Left renal pelvis (tissue), 4 donors: ENCODE measurements around the gene CISH. TPM values are rescaled to one million over a fixed set of nuclear protein-coding genes. Genes with fewer than 3 reads are reported as not detected.
A peak's percentile ranks its signal among the peaks of the same experiment; 100 is the strongest.

Experiments used
- DNase-seq, 4 donors: peaks; one replicate each; pipeline ENCODE4 v3.0.0-alpha.2; 2013; ENCODE audit warnings: low read depth in 4 of 4, low spot score in 3 of 4
- polyA plus RNA-seq, 4 donors: library from polyadenylated mRNA; unstranded; fragments of 120-200 nt; gene quantifications; one replicate each; pipeline ENCODE4 v1.2.1, GENCODE V29; 2013; ENCODE audit not compliant: insufficient read length in 4 of 4

Gene CISH
- polyA plus RNA-seq, 4 donors: 26.8 to 33.6 (median 31.0) TPM

DNA sequence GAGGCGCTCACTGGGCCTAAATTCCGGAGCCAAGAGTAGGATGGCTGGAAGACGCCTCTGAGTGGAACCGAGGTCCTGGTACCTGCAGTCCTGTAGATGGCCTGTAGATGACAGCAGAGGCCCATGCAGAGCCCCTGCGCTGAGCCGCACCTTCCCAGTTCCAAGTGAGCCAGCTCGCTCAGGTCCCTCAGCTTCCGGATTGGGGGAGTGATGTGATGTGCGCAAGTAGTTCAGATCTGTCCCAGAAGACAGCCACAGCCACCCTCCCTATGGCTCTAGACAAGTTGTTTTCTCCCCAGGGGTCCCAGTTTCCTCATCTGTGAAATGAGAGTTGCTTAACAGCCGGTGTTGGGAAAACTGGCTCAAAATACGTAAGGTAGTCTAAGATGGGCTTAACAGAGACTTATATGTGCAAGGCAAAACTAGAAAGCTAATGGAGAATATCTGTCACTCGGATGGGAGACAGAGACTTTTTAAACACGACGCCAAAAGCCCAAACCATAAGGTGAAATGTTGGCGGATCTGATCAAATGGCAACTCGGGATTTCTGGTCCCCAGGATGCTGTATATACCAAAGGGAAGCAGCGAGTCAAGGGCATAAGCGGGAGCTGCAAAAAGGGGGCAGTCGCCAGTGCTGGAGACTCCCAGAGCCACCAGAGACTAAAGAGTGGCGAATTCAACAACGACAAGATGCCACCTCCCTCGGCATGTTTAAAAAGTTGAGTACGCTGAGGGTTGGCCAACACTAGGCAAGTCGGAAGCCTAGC lies 4.6 kb upstream of the CISH start:
- peak in 1 of 4 donors; percentile 58 for DNase-seq

DNA sequence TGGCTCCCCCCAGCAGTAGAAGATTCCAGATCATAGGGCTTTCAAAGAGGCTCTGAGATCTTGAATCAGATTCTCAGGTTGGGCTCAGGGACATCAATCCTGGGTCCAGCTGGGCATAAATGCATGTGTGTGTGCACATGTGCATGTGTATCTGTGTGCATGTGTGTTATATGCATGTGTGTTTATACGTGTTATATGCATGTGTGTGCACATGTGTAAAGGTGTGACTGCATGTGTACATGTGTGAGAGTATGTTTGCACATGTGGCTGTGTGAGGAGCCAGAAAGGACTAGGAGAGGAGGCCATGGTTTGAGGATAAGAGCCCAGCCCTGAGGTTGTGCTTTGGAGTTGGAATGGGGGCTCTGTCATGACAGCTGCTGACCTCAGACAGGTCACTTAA lies 3.6 kb upstream of the CISH start:
- no peak for DNase-seq

DNA sequence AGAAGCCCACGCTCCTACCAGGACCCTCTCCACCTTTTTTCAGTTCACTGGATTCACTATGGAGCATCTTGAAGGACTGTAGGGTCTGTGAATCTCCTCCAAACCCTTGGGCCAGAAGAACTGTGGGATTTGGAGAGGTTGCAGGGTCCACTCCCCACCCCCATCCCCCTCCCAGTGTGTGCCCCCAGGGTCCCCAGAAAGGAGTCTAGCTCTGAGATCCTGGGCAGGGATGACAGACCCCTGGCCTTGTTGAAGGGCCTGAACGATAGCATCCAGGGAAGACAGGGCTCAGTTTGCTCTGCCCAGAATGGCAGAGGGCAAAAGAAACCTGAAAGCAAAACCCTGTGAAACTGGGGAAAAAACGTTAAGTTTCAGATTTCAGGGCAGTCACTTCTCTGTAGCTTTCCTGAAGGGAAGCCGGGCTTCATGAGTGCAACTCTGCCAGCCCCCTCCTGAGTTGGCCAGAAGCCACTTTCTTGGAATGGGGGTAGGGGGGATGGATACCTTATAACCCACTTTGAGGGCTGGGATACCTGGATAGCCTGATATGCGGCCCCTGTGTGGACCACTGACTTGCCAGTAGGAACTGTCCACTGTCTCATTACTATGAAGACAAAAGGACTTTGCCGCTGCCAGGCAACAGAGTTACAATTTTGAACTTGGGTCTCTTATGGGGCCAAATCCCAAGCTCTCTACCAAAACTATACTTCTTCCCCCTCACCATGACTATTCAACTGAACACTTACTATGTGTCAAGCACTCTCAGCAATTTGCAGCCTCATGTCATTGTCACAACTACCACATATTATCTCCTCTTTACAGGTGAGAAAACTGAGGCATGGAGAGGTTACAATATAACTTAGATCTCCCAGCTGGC lies 1.6 kb upstream of the CISH start:
- DNase-seq: no peak

DNA sequence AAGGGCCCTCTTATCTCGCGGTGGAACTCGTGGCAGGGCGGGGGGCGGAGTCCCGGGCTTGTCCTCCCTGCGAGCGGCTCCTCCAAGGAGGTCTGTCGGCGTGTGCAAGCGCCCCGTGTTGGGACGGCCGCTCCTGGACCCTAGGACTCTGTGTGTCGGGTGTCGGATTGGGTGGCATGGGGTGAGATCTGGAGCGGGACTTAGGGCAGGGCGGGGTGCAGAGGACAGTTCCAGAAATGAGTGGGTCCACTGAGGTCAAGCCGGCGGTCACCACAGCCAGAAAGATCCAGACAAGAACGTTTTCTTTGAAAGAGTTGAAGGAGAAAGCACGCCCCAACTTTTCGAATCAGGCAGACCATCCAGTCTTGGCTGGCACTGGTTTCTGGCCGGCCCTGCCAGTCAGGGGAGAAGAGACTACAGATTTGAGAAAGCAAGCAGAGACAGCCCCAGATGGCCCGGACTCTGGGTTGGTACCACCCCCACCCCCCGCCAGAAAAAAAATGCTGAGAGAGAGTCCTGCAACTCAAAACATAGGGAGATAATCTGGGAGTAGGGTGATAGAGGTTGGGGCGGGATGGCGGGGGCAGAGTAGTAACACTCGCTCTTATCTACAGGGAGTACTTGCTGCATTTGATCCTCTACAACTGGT lies 784 bp upstream of the CISH start:
- DNase-seq: no peak

DNA sequence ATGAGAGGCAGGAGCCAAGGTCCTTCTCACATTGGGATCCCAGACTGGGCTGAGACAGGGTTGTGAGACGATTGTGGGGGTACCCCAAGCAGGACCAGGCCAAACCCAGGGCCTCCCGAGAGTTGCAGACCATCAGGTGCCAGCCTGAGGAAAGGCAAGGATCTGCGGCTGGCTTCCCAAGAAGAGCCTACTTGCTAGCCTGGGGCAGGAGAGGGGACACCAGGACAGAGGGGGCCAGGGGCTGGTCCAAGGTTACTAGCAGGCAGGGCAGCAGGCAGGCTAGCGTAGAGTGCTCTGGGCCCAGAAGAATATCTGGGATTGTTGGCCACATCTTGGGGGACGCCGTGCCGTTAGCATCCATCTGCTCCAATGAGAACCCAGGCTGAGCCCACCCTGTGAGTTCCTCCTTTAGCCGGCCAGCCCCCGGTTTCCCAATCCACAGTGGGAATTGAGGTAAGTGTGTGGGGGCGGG lies 546 bp downstream of the CISH start:
- DNase-seq: no peak

DNA sequence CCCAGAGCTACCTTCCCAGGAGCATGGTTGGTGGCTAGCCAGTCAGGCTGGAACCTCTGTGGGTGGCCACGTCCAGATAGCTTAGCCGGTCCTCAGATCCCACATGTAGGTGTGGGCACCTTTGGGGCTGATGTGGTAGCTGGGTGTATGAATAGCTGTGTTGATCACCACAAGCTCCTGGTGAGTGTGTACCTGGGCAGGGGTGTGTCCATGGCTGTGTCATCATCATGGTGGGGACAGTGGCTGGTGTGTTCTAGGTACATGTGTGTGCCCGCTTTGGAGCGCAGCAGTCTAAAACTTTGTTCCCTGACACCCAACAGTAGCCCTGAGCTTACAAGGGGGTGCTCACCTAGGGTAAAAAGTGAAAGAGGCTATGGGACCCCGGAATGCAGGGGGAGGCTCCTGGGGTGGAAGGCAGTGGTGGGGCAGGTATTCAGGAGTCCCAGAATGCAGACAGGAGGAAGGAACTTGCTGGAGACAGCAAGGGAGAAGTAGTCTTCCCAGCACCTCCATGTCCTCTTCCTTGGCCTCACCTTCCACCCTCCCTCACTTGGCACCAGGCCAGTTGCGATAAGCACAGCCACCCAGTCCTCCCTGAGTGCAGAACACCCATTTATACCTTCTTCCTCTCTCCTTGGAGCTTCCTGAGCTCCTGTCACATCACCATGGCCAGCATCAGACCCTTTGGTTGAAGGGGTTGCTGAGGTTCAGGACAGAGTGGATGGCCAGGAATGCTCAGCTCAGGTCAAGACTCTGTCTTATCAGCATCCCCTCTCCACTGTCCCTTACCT lies 1.2 kb downstream of the CISH start:
- no peak for DNase-seq

DNA sequence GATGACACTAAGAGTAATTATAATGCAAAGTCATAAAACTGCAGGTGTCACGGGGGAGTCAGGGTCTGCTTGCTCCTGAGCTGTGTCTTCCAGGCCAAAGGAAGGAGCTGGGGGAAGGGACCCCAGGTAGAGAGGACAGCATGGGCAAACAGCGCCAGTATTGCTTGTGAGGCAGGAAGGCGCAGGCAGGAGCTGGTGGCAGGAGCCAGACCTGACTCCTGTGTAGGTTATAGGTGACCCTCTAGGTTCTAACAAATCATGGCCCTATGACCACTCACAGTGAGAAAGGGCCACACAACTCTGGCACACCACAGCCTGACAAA lies 1.9 kb downstream of the CISH start:
- no peak for DNase-seq

DNA sequence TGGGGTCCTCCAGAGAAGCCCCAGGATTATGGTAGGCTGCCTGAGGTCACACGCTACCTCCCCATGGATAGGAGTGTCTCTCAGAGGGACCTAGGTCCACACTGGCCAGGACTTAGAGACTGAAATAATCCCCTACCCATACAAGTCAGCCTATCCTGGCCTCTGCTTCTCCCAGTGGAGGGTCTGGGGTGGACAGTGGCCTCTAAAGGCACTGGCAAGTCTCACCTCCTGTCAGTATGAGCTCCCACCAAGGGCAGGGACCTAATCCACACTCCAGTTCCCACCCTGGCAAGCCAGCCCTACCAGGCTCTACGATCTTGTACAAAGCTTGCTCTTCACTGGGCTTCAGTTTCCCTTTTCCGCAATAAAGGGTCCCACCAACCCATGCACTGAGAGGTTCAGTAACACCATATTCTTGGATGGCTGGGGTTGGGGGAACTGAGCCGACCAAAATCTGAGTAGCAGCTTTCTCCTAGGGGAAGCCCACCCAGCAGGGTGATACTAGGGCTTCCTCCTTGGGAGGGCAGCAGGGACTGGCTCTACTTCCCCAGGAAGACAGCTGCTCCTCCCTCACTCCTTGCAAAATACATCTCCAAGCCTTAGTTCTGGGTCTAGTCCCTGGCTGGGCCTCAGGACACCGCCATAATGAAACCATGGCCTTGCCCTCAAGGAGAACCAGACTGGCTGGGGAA lies 2.4 kb downstream of the CISH start:
- no peak for DNase-seq

DNA sequence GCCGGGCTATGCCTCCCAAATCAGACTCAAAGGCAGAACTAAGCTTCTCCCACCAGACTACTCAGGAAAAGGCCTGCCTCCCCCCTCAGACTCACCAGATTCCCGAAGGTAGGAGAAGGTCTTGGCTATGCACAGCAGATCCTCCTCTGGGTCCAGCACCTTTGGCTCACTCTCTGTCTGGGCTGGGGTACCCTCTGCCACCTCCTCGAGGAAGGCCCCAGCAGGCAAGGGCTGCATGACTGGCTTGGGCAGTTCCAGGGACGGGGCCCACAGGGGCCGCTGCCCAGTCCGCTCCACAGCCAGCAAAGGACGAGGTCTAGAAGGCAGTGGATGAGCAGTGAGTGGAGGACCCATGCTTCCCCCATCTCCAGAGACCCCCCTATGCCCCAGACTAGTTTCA lies 3.3 kb downstream of the CISH start:
- DNase-seq: no peak

DNA sequence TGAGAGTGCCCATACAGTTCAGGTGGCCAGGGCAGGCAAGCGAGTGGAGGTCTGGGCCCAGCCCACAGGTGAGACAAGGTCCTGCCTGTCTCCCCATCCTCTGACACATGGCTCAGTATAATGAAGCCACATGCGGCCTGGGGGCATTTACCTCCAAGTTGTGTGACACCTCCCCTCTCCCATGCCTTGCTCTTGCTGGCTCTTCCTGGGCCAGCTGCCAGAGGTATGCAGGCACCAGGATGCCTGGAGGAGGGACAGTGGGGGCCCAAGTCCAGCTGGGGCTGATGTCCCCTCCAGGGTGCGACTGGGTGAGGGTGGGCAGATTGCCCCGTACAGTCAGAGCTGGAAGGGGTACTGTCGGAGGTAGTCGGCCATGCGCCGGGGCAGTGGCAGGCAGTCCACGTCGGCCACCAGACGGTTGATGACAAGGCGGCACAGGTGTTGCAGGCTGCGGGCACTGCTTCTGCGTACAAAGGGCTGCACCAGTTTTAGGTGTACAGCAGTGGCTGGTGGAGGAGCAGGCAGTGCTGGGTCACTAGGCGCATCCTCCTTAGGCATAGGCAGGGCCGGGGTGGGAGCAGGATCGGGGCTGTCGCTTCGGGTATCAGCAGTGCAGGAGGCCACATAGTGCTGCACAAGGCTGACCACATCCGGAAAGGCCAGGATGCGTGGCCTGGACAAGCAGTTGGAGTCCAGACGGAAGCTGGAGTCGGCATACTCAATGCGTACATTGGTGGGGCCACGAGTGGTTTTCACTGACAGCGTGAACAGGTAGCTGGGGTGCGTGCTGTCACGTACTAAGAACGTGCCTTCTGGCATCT lies 4.1 kb downstream of the CISH start:
- DNase-seq: no peak

DNA sequence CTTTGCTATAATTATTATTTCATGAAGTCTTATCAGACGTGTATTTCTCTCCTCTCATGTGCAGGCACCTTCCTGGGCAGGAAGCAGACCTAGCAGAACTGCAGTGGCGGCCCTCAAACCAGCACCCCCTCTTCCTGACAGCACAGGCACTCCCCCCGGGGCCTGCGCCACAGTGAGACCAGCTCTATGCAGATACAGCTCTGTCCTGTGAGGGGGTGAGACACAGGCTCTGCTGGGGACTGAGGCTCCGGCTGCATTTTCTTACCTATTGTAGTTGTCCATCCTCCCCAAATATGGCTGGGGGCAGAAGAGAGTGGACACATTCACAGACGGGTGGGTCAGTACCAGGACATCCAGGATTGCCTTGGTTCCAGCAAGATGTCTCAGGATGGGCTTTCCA lies 5.0 kb downstream of the CISH start:
- DNase-seq: no peak

DNA sequence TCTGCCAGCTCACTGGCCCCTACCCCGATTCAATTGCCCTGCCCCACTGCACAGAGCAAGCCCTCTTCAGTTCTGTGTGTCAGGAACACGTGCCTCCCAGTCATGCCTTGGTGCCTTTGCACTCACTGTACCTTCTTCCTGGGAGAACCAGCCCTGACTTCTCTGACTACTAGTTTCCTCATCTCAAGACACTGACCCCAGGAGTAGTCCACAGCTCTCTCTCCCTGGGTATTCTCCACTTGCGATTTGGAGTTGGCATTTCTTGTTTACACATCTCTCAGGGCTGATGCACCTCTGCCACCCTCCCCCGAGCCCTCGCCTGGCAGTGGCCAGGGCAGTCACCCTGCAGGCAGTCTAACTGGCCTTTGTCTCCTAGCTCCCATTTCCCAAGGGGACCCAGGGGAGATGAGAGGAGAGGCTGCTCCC lies 5.7 kb downstream of the CISH start:
- DNase-seq: no peak

DNA sequence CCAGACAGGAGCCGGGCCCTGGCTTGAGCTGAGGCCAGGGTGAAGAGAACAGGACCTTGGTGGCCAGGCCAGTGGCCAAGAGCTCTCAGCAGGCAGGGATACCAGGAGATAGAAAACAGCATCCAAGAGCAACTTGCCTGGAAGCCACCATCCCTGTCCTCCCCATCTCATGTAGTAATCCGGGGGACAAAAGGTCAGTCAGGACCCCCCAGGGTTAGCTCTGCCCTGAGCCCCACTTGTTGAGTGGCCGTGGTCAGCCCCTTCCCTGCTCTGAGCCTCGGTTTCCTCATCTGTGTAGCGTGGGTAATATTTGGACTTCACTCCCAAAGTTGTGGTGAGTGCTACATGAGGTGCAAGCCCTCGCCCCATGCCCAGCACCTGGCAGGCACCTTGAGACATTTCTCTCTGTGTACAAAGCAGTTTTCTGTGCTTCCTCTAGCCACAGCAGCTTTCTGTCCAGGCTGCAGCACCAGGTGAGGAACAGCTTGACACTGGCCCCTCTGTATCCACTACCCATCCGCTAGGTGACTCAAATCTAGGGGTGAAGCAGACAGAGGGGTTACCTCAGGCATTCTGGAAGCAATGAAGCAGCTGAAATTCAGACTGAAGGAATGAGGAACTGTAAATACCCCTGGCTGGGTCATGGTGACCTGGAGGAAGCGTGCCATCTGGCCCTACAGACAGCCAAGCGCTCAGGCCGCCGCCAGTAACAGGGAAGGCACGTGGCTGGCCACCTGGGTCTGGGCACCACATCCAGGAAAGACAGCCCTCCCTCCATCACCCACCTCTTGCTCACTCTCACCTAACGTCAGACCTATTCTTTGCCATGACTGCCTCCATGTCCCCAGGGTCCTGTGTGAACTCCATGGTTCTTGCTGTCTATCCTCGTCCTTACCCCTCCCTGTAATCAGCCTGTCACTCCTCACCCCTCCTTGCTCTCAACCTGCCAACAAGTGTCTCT lies 6.7 kb downstream of the CISH start:
- DNase-seq: no peak

DNA sequence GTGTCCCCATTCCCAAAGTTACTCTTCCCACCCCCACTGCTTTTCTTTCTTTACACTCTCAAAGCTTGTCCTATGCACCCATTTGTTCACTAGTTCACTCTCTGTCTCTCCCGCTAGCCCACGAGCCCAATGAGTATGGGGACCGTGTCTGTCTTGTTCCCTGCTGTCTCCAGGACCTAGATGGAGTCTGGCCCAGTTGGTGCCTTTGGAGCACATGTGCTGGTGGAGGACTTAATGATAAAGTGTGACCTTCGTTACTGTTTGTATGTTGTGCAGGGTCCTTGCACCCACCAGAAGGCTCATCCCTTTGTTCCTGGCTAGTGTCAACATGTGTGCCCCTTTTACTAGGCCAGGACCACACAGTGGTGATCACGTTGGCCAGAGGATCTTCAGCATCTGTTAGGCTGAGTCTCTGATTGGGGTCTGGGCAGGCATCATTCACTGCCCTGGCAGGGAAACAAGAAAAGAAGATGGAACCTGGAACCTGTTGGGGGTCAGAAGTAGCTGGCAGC lies 7.4 kb downstream of the CISH start:
- no peak for DNase-seq

DNA sequence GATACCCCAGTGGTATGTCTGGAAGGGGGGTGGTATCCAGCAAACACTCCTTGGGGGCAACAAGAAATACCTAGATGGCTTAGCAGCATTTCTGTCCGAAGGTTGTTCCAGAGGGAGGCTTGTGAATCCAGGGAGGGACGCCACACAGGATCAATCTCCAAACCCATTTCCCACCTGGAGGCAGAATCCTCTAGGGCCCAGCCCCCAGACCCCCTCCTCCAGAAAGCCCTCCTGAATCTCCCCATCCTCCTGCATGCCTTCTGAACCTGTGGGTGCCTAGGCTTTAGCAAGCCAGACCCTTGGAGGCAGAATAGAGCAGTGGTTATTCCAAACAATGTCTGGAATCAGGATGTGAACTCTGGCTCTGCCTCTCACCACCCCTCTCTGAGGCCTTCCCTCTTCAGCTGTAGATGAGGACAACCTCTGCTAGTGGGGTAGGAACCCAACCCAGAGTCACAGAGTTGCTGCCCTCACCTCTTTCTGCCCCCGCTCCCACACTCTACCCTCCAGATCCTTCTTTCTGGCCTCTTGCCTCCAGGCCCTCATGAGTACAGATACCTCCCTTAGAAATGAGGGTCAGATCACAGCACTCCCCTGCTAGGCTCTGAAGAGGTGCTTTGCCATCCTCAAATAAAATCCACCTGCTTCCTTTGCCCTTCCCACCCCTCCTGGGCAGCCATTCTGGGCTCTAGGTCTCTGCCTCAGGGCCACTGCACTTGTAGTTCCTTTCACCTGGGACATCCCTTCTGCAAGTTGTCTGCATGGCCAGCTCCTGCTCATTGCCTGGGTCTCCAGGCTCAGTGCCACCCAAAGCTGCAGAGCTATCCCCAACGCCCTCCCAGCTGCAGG lies 8.1 kb downstream of the CISH start:
- no peak for DNase-seq

DNA sequence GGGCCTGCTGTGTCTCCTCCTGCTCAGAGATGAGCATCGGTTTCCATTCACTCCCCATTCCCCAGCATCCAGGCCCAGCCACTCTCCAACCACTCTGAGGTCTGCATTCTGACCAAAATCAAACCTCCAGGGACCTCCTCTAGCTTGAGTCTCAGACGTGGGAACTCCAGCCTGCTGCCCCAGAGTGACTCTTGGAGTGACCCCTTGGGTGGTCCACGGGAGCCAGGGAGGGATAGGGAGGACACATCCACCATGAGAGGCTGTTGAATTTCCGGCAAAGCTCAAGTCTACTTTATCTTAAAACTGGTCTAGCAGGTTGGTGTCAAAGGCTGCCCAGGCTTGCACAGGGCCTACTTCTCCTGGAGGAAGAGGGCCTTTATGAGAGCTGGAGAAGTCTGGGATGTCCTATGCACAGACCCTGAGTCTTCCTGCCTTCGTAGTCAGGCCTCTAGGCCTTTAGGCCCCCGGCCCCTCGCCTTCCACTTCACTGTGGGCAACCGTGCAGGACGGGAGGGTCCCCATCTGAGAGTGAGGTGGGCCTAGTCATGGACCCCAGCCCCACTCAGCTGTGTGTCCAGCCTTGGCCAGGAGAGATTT lies 8.9 kb downstream of the CISH start:
- no peak for DNase-seq
